ENCODE results near the gene SOX21. TPM values are rescaled to one million over a fixed set of nuclear protein-coding genes. Genes with fewer than 3 reads are reported as not detected.

SOX21 gene
- total and polyA plus RNA-seq, 2 donors (not counting 1 experiment from before 2014, with no cell fraction given): not detected

DNA sequence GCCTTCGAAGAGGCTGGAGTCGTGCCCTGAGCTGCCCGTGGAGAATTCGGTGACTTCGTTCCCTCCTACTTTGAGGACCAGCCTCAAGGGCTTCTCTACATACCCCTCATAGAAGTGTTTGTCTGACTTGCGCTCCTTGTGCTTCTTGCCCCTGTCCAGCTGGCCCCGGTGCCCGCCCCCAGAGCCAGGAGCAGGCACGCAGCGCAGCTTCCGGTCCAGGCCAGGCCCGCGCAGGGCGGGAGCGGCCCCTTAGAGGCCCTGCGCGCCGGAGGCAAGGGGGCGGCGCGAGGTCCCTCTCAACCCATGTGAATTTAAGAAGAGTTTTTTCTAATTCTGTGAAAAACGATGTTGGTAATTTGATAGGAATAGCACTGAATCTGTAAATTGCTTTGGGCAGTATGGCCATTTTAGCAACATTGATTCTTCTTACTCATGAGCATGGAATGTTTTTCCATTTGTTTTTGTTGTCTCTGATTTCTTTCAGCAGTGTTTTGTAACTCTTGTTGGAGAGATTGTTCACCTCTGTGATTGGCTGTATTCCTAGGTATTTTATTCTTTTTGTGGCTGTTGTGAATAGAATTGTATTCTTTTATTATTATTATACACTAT lies 46.9 kb upstream of the SOX21 start:
- no peaks in the 10 kb centered on the region for H4K20me1 ChIP-seq (ENCODE audit: control insufficient read depth, insufficient read depth, low read length, poor library complexity, severe bottlenecking)
- CTCF ChIA-PET: no interaction called here
- peaks cover 6% of the 10 kb centered on the region for H3K27me3 Mint-ChIP-seq
- no peaks in the 10 kb centered on the region for H3K79me2 ChIP-seq (ENCODE audit: control insufficient read depth, insufficient read depth, low read length)
- no peaks in the 10 kb centered on the region for H3K36me3 ChIP-seq (replicated peaks in 1 of 2; ENCODE audit: control extremely low read depth in 1 of 2, control insufficient read depth in 1 of 2, extremely low read depth in 1 of 2, insufficient read depth in 2 of 2, low read length in 1 of 2)
- H2AFZ ChIP-seq (ENCODE audit: insufficient read depth, low read depth, low read length, poor library complexity, severe bottlenecking): no peak overlapping the region
- H3K4me1 Mint-ChIP-seq: no peaks in the 10 kb centered on the region
- WGBS (ENCODE audit: insufficient coverage): 97% methylated on average over 17 of the region's 22 CpGs
- H3K4me3 ChIP-seq (ENCODE audit: control extremely low read depth in 1 of 5, extremely low read depth in 1 of 5, insufficient read depth in 1 of 5, low read depth in 2 of 5, low read length in 4 of 5): no peak overlapping the region
- H3K27ac Mint-ChIP-seq: no peak overlapping the region
- ATAC-seq (ENCODE audit: low read depth) (no peak), DNase-seq (no peak)
- H3K9me3 ChIP-seq (ENCODE audit: control extremely low read depth in 1 of 3, control insufficient read depth in 2 of 3, insufficient read depth in 1 of 3, low read length in 2 of 3): no peaks in the 10 kb centered on the region
- TF ChIP-seq CTCF (IDR thresholded peaks at IDR 0.05): no peak
- no peak for TF ChIP-seq EZH2 (IDR thresholded peaks at IDR 0.05; ENCODE audit: borderline replicate concordance, insufficient read depth, low read depth, low read length, poor library complexity, severe bottlenecking)
- no peak overlapping the region for H3K9ac ChIP-seq (ENCODE audit: low read length)
- no peak overlapping the region for H3K4me3 Mint-ChIP-seq
- no peaks in the 10 kb centered on the region for H3K27me3 ChIP-seq (replicated peaks in 1 of 4; ENCODE audit: control extremely low read depth in 1 of 4, control insufficient read depth in 3 of 4, insufficient read depth in 4 of 4, low read length in 3 of 4)
- POLR2A ChIA-PET: no interaction called here
- intact Hi-C loops (cut with micrococcal nuclease): no loop called here
- no peak overlapping the region for H3K27ac ChIP-seq (ENCODE audit: low read length in 2 of 2)
- H3K9me3 Mint-ChIP-seq (ENCODE audit: insufficient read depth): no peaks in the 10 kb centered on the region
- H3K4me2 ChIP-seq (replicated peaks; ENCODE audit: low read depth, low read length, poor library complexity, severe bottlenecking): no peak overlapping the region
- no peaks in the 10 kb centered on the region for H3K4me1 ChIP-seq (ENCODE audit: control insufficient read depth in 2 of 2, insufficient read depth in 2 of 2, low read length in 2 of 2)

DNA sequence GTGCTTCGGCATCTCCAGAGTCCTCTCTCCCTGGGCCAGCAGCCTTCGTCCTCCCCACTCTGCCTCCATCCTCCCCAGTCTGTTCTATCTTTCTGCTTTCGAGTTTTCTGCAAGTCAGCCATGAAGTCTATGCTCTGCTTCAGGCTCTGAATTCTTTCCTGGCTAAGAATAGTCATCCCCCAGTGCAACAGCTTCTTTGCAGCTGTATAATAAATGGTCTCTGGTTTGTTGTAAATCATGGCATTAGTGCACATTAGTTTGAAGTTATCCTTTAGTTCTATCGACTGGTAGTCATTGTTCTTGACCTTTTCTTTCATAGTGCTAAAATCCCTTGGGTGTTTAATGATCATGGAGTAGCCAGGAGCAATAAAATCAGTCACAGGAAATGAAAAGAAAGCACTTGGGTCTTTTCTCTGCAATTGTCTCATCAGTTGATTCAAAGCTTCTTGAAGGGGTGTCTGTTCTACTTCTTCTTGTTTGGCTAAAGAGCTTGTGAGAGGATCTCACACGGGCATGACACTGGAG lies 46.2 kb upstream of the SOX21 start:
- H3K36me3 ChIP-seq (replicated peaks in 1 of 2; ENCODE audit: control extremely low read depth in 1 of 2, control insufficient read depth in 1 of 2, extremely low read depth in 1 of 2, insufficient read depth in 2 of 2, low read length in 1 of 2): no peaks in the 10 kb centered on the region
- no peaks in the 10 kb centered on the region for H4K20me1 ChIP-seq (ENCODE audit: control insufficient read depth, insufficient read depth, low read length, poor library complexity, severe bottlenecking)
- no peak overlapping the region for H3K27ac ChIP-seq (ENCODE audit: low read length in 2 of 2)
- H2AFZ ChIP-seq (ENCODE audit: insufficient read depth, low read depth, low read length, poor library complexity, severe bottlenecking): no peak overlapping the region
- H3K27me3 Mint-ChIP-seq: peaks cover 6% of the 10 kb centered on the region
- no peak overlapping the region for H3K9ac ChIP-seq (ENCODE audit: low read length)
- no peaks in the 10 kb centered on the region for H3K4me1 ChIP-seq (ENCODE audit: control insufficient read depth in 2 of 2, insufficient read depth in 2 of 2, low read length in 2 of 2)
- POLR2A ChIA-PET: no interaction called here
- WGBS (ENCODE audit: insufficient coverage): 75% methylated on average over 3 of the region's 5 CpGs
- H3K27me3 ChIP-seq (replicated peaks in 1 of 4; ENCODE audit: control extremely low read depth in 1 of 4, control insufficient read depth in 3 of 4, insufficient read depth in 4 of 4, low read length in 3 of 4): no peaks in the 10 kb centered on the region
- ATAC-seq (ENCODE audit: low read depth) (no peak), DNase-seq (no peak)
- H3K9me3 Mint-ChIP-seq (ENCODE audit: insufficient read depth): no peaks in the 10 kb centered on the region
- H3K4me3 ChIP-seq (ENCODE audit: control extremely low read depth in 1 of 5, extremely low read depth in 1 of 5, insufficient read depth in 1 of 5, low read depth in 2 of 5, low read length in 4 of 5): no peak overlapping the region
- no peaks in the 10 kb centered on the region for H3K79me2 ChIP-seq (ENCODE audit: control insufficient read depth, insufficient read depth, low read length)
- intact Hi-C loops (cut with micrococcal nuclease): no loop called here
- CTCF ChIA-PET: no interaction called here
- no peaks in the 10 kb centered on the region for H3K9me3 ChIP-seq (ENCODE audit: control extremely low read depth in 1 of 3, control insufficient read depth in 2 of 3, insufficient read depth in 1 of 3, low read length in 2 of 3)
- no peak for TF ChIP-seq EZH2 (IDR thresholded peaks at IDR 0.05; ENCODE audit: borderline replicate concordance, insufficient read depth, low read depth, low read length, poor library complexity, severe bottlenecking)
- TF ChIP-seq CTCF (IDR thresholded peaks at IDR 0.05): no peak
- no peaks in the 10 kb centered on the region for H3K4me1 Mint-ChIP-seq
- H3K4me2 ChIP-seq (replicated peaks; ENCODE audit: low read depth, low read length, poor library complexity, severe bottlenecking): no peak overlapping the region
- no peak overlapping the region for H3K27ac Mint-ChIP-seq
- no peak overlapping the region for H3K4me3 Mint-ChIP-seq
